Inflammatory macrophage treated with lipopolysaccharide for 4 hours (primary cell): ENCODE data around the gene CEP89.
"Not testable (repeated sequence)": the region's sequence is repeated elsewhere in the genome, so short reads cannot be mapped to it uniquely, and the experiment has no call there.

Experiments
- DNase-seq: peaks from one replicate; pipeline ENCODE4 v3.0.0-alpha.2; 2020

Gene CEP89

GRCh38 chr19:32945260-32945659 lies 26.5 kb downstream of the CEP89 start:
- DNase-seq, result no peak

- not testable (repeated sequence) for DNase-seq
Measured at GRCh38 chr19:32941273-32941672, 30.5 kb downstream of the CEP89 start.

- DNase-seq, result no peak
Measured at GRCh38 chr19:32936065-32936464, 35.7 kb downstream of the CEP89 start.

DNA sequence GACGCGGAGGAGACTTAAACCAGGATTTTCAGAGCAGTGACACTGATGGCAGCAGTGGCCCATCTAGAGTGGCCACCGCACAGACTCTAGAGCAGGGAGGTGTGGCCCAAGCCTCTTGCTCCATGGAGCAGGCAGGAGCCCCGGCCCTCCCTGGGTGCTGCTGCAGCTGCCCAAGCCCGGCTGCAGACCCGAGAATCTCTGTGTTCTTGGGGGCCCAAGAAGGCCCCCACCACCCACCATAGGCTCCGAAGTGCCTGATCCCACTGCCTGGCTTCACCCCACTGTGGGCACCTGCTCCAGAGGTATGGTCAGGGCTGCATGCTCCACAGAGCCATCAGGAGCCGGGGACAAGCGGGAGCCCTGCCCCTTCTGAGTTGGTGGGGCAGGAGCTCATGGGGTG lies 36.1 kb downstream of the CEP89 start:
- no peak for DNase-seq

DNA sequence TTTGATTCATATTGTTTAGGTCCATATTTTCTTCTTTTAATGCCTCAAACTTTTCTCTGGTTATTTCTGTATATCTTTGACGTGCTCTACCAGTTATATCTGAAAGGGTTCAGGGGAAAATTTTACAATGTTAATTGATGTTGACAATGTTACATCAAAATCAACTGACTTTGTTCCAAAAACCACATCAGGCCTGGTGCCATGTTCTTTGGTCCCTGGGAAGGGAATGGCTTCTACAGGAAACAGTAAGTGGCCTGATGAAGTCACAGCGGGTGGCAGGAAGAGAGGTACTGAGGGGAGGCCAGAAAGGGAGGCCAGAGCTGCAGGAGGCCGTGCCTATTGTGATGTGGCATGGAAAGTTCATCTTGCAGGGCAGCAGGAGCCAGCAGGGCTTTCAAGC lies 38.2 kb downstream of the CEP89 start:
- no peak for DNase-seq

DNA sequence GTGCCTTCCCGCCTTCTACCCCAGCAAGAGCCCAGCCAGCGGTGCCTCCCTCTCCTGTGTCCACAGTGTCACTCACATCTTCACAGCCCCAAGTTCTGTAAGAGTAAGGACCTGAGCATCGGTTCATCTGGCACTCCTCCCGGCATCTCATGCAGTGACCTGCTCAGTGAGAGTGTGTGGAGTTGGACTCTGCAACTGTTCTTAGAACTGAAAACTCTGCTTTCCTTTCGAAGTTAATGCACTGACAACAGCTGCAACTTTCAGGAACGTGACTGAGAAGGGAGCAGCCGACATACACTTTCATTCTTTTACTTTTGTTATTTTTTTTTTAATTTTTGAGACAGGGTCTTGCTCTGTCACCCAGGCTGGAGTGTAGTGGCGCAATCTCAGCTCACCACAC lies 41.2 kb downstream of the CEP89 start:
- no peak for DNase-seq

DNA sequence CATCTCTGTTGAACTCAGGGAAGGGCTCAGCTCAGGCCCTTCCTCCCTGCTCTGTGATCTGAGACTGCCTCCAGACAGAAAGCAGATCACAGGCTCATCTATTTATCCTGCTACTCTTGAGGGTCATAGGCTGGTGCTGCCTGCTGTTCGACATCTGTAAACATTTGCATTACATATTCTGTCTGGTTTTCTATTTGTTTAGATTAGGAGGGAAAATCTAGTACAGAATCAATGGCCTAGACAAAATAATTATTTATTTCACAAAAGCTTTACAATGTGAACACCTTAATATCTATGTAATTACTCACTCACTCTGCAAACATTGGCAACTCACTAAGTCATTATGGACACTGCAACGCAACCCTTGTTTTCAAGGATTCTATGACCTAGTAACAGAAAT lies 43.0 kb downstream of the CEP89 start:
- DNase-seq, result no peak

DNA sequence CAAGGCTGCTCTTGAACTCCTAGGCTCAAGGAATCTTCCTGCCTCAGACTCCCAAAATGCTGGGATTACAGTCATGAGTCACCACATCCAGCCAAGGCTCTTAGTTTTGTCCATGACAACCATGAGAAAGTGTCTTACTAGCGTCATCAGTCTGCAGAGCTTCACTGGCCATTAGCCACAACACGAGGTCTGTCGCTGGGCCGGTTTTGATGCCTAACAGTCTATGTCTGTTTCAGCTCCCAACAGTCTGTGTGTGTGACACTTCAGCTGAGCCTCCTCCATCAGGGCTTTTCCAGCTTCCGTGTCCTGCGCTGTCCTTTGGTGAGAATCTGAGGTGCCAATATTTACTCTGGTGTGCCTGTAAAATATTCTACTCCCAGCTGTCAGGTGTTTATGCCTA lies 47.6 kb downstream of the CEP89 start:
- no peak for DNase-seq

DNA sequence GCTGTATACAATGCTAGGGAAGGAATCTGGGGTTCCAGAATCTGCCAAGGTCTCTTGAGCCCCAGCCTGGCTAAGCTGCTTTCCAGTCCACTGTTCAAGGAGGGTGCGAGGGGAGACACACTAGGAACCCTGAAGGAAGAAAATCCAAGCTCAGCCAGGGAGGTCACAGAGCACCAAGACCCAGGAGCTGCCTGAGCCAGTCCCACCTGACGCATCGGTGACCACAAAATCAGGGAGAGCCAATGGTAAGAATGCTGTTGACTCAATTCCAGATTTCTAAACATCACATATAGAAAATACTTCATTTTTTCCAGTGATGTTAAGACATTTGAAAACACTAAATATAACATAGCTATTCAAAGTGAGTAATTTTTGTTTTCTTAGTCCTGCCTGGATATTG lies 50.1 kb downstream of the CEP89 start:
- no peak for DNase-seq

GRCh38 chr19:32919365-32919764 lies 52.4 kb downstream of the CEP89 start:
- no peak for DNase-seq

DNA sequence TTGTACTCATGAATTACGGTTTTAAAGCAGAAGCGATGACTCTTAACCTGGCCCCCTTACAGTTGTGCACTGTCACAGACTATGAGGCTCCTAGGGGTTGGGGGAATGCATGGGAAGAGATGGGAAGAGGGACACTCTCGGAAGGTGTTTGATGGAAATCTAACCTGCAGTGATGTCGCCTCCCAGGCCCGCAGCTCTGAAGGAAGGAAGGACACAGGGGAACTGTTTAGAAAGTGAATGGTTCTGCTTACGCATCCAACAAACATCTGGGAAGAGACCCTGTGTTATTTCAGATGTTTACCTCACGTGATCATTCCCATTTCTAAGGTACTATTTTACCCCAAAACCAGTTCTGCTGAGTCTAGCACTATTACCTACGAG lies 54.2 kb downstream of the CEP89 start:
- DNase-seq, result no peak

- no peak for DNase-seq
Measured at GRCh38 chr19:32916969-32917615, 54.7 kb downstream of the CEP89 start.

DNA sequence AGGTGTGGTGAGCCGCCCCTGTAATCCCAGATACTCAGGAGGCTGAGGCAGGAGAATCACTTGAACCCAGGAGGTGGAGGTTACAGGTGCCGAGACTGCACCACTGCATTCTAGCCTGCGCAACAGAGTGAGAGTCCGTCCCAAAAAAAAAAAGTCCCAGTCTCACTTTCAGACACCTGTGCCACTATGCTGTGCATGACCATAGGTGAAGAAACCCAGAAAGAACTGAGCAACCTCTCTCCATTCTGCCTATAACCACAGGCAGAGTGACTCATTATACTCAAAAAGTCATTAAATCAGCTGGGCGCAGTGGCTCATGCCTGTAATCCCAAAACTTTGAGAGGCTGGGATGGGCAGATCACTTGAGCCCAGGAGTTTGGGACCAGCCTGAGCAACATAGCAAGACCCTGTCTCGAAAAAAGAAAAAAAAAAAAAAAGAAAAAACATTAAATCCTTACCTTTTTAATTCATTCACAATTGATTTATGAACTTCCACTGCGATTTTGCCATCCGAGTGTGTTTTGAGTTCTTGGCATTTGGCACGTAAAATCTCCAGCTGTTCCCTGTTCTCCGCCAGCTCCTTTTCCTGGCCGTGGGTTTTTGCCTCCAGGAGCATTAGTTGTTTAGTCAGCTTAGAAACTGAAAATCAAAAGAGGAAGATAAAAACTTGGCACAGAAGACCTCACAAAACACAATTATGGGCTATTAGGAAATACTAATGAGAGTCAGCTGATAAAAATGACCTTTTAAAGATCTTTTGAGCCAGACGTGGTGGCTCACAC lies 56.7 kb downstream of the CEP89 start:
- DNase-seq, result no peak

- DNase-seq, result no peak
Measured at GRCh38 chr19:32911467-32911866, 60.3 kb downstream of the CEP89 start.

DNA sequence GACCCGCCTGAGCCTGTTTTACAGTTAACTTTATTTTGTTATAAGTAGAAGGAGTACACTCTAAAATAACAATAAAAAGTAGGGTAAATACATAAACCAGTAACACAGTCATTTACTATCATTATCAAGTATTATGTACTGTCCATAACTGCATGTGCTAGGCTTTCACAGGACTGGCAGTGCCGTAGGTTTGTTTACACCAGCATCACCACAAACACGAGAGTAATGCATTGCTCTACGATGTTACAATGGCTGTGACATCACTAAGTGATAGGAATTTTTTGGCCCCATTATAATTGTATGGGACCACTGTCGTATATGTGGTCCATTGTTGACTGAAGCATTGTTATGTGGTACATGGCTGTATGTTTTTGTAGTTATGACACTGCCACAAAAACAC lies 60.9 kb downstream of the CEP89 start:
- no peak for DNase-seq

DNA sequence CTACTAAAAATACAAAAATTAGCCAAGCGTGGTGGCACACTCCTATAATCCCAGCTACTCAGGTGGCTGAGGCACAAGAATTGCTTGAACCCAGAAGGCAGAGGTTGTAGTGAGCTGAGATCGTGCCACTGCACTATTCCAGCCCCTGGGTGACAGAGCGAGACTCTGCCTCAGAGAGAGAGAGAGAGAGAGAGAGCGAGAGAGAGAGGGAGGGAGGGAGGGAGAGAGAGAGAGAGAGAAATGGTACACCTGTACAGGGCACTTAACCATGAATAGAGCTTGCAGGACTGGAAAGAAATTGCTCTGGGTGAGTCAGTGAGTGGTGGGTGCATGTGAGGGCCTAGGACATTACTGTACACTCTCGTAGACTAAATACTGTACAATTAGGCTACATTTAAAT lies 61.7 kb downstream of the CEP89 start:
- DNase-seq, result no peak

GRCh38 chr19:32909257-32909656 lies 62.5 kb downstream of the CEP89 start:
- DNase-seq, result peak; percentile 37

GRCh38 chr19:32908641-32909190 lies 63.0 kb downstream of the CEP89 start:
- no peak for DNase-seq

DNA sequence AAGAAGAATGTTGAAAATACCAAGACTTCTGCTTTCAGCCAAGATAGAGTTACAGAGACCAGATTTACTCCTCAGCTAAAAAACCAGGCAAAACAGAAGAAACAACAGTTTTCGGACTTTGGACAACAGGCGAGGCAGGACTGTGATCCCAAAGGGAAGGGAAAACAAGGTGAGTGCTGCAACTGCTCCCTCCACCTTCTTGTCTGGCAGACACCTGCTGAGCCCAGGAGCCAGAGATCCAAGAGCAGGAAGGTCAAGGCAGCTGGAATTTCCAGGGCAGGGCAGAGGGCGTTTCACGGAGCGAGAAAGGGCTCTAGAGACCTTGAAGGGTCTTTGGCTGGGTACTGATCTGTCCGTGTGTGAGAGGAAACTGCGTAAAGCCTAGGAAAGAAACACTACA lies 69.3 kb downstream of the CEP89 start:
- no peak for DNase-seq

GRCh38 chr19:32901504-32902161 lies 70.1 kb downstream of the CEP89 start:
- DNase-seq, result no peak

GRCh38 chr19:32896516-32897214 lies 75.1 kb downstream of the CEP89 start:
- DNase-seq, result no peak

GRCh38 chr19:32895384-32895783 lies 76.4 kb downstream of the CEP89 start:
- DNase-seq, result no peak

DNA sequence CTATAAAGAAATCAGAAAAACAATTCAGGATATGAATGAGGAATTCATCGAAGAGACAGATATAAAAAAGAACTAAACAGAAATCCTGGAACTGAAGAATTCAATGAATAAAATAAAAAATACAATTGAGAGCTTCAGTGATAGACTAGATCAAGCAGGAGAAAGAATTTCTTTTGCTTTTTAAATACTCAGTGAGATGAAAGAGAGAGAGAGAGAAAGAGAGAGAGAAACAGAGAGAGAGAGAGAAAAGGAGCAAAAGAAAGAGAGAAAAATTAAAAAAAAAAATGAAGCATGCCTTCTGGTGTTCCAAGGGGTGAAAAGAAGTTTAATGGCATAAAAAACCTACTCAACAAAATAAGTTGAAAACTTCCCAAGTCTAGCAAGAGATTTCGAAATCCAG lies 80.1 kb downstream of the CEP89 start:
- no peak for DNase-seq
